ENCODE measurements around the gene BPIFB3.

The BPIFB3 gene

DNA sequence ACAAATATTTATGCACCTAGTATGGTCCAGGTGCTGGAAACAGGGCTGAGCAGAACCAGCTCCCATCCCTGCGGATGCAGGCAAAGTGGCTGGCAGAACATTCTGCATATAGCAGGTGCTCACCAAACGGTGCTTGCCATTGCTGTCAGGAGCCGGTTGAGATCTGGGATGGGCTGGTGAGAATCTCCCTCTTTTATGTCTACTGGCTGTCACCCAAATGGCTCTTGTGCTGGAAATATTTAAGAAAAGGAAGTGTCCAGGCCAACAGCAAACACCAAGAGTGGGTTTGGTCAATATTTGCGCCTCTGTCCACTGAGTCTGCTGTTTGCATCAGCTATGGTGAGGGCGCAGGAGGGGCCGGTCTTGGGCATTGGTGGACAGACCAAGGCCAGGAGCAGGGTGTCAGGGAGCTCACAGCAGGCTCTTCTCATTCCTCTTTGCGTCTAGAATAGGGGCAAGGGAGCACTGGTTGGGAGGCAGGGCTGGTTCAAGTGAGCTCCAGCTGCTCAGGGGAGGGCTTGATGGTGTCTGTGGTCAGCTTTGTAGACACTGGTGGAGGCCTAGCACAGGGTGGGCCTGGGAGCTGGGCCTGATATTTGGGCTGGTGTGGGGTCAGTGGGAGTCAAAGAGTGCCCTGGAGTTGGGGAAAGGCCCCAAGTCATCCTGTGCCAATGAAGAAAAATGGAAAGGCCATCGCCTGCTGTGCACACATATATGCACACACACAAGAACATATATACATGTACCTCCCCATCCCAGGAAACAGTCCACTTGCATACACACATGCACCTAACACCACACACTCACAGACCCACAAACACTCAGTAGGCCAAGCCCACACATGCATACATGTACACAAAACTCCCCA lies 47.6 kb upstream of the BPIFB3 start:
- Histone ChIP-seq H3K4me1 (ENCODE audit: control insufficient read depth, low read length) (no peaks in the 10 kb centered on the region), H3K9me3 (ENCODE audit: control insufficient read depth, insufficient read depth, low read length) (no peaks in the 10 kb centered on the region), H4K20me1 (ENCODE audit: control insufficient read depth, insufficient read depth, low read depth, low read length) (no peaks in the 10 kb centered on the region), H3K79me2 (ENCODE audit: control insufficient read depth, low read length) (no peaks in the 10 kb centered on the region), H3K4me3 (ENCODE audit: low read length) (no peak overlapping the region), H3K27ac (ENCODE audit: low read depth, low read length) (no peak overlapping the region), H3K9me2 (replicated peaks; ENCODE audit: control insufficient read depth, low read length) (no peaks in the 10 kb centered on the region), H3K27me3 (ENCODE audit: control insufficient read depth, low read length) (0 out of 2 replicates have a peak, but pooled peaks cover 3% of the 10 kb centered on the region), H3K36me3 (ENCODE audit: control insufficient read depth, low read length) (no peaks in the 10 kb centered on the region), H3K4me2 (ENCODE audit: low read length) (no peak overlapping the region), H3F3A (ENCODE audit: control insufficient read depth, insufficient read depth) (no peaks in the 10 kb centered on the region)
- no peak for TF ChIP-seq EZH2phosphoT487 (IDR thresholded peaks at IDR 0.05; ENCODE audit: borderline replicate concordance, low read length)
- TF ChIP-seq, protein P1, sequence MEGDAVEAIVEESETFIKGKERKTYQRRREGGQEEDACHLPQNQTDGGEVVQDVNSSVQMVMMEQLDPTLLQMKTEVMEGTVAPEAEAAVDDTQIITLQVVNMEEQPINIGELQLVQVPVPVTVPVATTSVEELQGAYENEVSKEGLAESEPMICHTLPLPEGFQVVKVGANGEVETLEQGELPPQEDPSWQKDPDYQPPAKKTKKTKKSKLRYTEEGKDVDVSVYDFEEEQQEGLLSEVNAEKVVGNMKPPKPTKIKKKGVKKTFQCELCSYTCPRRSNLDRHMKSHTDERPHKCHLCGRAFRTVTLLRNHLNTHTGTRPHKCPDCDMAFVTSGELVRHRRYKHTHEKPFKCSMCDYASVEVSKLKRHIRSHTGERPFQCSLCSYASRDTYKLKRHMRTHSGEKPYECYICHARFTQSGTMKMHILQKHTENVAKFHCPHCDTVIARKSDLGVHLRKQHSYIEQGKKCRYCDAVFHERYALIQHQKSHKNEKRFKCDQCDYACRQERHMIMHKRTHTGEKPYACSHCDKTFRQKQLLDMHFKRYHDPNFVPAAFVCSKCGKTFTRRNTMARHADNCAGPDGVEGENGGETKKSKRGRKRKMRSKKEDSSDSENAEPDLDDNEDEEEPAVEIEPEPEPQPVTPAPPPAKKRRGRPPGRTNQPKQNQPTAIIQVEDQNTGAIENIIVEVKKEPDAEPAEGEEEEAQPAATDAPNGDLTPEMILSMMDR (IDR thresholded peaks at IDR 0.05; ENCODE audit: low read depth, low read length, poor library complexity, severe bottlenecking): no peak

DNA sequence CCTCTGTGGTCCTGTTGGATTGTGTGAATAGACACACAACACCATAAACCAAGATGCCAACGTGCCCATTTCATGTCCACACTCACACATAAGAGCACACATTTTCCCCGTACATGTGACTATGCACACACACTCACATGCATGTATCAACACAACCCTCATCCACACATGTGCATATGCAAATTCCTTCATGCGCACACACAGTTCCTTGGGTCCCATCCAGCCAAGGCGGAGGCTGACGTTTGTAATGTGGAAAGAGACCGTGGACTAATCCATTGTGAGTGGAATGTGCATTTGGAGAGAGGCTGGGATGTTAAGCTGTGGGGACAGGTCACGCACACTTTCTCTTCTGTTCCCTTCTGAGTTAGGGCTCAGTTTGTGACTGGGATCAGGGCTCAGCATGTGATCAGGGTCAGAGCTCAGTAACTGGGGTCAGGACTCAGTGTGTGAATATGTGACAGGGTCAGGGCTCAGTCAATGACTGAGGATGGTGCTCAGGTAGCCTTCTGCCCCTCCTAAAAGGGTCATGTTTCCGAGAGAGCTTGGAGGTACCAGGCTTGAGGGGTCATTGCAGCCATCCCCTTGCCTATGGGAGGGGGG lies 46.8 kb upstream of the BPIFB3 start:
- TF ChIP-seq, protein P1 (IDR thresholded peaks at IDR 0.05; ENCODE audit: low read depth, low read length, poor library complexity, severe bottlenecking): no peak
- H3K27ac ChIP-seq (ENCODE audit: low read depth, low read length): no peak overlapping the region
- no peaks in the 10 kb centered on the region for H3K9me3 ChIP-seq (ENCODE audit: control insufficient read depth, insufficient read depth, low read length)
- no peaks in the 10 kb centered on the region for H3K79me2 ChIP-seq (ENCODE audit: control insufficient read depth, low read length)
- no peak overlapping the region for H3K4me2 ChIP-seq (ENCODE audit: low read length)
- H3F3A ChIP-seq (ENCODE audit: control insufficient read depth, insufficient read depth): no peaks in the 10 kb centered on the region
- H3K4me3 ChIP-seq (ENCODE audit: low read length): no peak overlapping the region
- no peaks in the 10 kb centered on the region for H4K20me1 ChIP-seq (ENCODE audit: control insufficient read depth, insufficient read depth, low read depth, low read length)
- no peaks in the 10 kb centered on the region for H3K9me2 ChIP-seq (replicated peaks; ENCODE audit: control insufficient read depth, low read length)
- H3K27me3 ChIP-seq (ENCODE audit: control insufficient read depth, low read length): 0 out of 2 replicates have a peak, but pooled peaks cover 4% of the 10 kb centered on the region
- H3K4me1 ChIP-seq (ENCODE audit: control insufficient read depth, low read length): no peaks in the 10 kb centered on the region
- H3K36me3 ChIP-seq (ENCODE audit: control insufficient read depth, low read length): no peaks in the 10 kb centered on the region

DNA sequence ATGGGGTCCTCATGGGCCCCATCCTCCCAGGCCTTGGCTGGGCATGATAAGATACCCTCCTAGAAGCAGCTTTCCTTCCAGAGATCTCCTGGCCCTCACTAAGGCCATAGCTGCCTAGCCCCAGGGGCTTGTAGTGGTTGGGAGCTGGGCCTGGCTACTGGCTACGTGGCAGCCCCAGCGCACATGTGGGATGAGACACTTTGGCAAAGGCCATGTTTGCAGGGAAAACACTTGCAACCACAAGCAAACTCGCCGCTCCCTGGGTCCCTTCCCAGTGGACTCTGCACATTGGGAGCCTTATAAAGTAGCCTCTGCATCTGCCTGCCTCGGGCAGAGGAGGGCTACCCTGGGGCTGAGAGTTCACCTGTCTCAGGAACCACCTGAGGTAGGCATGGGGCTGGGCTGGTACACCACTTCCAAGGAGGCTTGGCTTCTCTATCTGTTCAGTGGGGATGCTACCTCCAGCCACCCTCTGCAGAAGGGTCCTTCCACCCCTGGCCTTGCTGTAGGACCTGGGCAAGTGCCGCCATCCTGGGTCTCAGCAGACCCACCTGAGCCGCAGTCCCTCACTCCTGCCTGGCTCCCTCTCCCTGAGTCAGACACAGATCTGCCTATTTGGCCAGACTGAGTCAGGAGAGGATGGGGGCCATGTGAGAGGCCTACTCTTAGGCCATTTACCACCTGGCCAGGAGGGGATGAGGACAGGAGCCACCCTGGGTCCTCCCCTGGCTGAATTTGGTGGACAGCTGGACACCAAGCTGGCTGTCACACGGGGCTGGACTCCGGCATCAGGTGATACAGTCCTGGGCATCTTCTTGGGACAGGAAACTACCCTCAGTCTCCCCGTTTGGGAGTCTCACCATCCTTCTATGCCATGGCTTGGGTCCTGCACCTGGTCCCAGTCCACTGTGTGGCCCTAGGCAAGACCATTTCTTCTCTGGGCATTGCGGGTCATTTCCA lies 46.0 kb upstream of the BPIFB3 start, which contains the start of gene BPIFB2:
Gene BPIFB2 (plus strand): TSS at position 329 of the 960 bp plus-strand sequence. CDS start 871 bp downstream, outside the sequence.
- Histone ChIP-seq H3K36me3 (ENCODE audit: control insufficient read depth, low read length) (no peaks in the 10 kb centered on the region), H3K79me2 (ENCODE audit: control insufficient read depth, low read length) (no peaks in the 10 kb centered on the region), H3K4me2 (ENCODE audit: low read length) (no peak within 1 kb of the TSS), H3K9me2 (replicated peaks; ENCODE audit: control insufficient read depth, low read length) (no peaks in the 10 kb centered on the region), H3K27ac (ENCODE audit: low read depth, low read length) (no peak within 1 kb of the TSS), H3K9me3 (ENCODE audit: control insufficient read depth, insufficient read depth, low read length) (no peaks in the 10 kb centered on the region), H3F3A (ENCODE audit: control insufficient read depth, insufficient read depth) (no peaks in the 10 kb centered on the region), H3K27me3 (ENCODE audit: control insufficient read depth, low read length) (0 out of 2 replicates have a peak, but pooled peaks cover 4% of the 10 kb centered on the region), H4K20me1 (ENCODE audit: control insufficient read depth, insufficient read depth, low read depth, low read length) (no peaks in the 10 kb centered on the region), H3K4me3 (ENCODE audit: low read length) (no peak within 1 kb of the TSS), H3K4me1 (ENCODE audit: control insufficient read depth, low read length) (no peaks in the 10 kb centered on the region)
- TF ChIP-seq, protein P1 (IDR thresholded peaks at IDR 0.05; ENCODE audit: low read depth, low read length, poor library complexity, severe bottlenecking): no peak
- TF ChIP-seq EZH2phosphoT487 (IDR thresholded peaks at IDR 0.05; ENCODE audit: borderline replicate concordance, low read length): no peak
